ENCODE results near the gene DDX1.

DNA sequence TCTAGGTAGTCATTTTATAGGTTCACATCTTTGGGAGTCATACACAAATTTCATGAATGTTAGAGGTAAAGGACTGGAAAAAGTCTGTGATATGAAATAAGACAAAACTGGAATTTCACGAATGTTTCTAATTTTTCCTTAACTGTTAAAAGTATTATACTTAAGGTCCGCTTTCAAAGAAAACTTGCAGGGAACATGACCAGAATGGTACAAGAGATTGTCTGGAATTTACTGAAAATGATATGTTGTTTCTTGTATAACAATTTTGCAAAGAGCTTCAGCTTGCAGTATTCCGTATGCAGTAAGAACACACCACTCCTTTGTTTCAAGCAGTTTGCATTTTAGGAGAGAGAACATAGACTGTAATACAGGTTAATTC is 1.6 kb downstream of the DDX1 start:
- TF ChIP-seq, protein P1, sequence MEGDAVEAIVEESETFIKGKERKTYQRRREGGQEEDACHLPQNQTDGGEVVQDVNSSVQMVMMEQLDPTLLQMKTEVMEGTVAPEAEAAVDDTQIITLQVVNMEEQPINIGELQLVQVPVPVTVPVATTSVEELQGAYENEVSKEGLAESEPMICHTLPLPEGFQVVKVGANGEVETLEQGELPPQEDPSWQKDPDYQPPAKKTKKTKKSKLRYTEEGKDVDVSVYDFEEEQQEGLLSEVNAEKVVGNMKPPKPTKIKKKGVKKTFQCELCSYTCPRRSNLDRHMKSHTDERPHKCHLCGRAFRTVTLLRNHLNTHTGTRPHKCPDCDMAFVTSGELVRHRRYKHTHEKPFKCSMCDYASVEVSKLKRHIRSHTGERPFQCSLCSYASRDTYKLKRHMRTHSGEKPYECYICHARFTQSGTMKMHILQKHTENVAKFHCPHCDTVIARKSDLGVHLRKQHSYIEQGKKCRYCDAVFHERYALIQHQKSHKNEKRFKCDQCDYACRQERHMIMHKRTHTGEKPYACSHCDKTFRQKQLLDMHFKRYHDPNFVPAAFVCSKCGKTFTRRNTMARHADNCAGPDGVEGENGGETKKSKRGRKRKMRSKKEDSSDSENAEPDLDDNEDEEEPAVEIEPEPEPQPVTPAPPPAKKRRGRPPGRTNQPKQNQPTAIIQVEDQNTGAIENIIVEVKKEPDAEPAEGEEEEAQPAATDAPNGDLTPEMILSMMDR (optimal IDR thresholded peaks at IDR 0.05 in 1 of 3, IDR thresholded peaks at IDR 0.05 in 1 of 3, conservative IDR thresholded peaks at IDR 0.05 in 1 of 3; ENCODE audit: extremely low read depth in 1 of 3, insufficient read depth in 2 of 3, low read length in 3 of 3): no peak
- TF ChIP-seq EZH2 (IDR thresholded peaks at IDR 0.05; ENCODE audit: low read length): no peak

Data from keratinocyte (primary cell).